ENCODE measurements around the gene TRA2B. TPM values are rescaled to one million over a fixed set of nuclear protein-coding genes. Genes with fewer than 3 reads are reported as not detected.

TRA2B gene
- polyA plus RNA-seq, 1 experiment, result 216 TPM

- no peak overlapping the region for H3K4me3 ChIP-seq (ENCODE audit: low read depth, low read length)
- no peak for DNase-seq (ENCODE audit: low read depth, low spot score)
- ChIA-PET CTCF (interaction anchor here (0.6 to 7.6 kb wide), 47 partner anchors 10 to 1113 kb away, joined by 3 to 61 read pairs (median 4); partner anchors contain the start of gene DNAJB11), POLR2A (interaction anchor here (0.7 kb wide), 1 partner anchor 203 kb away, joined by 3 read pairs; no protein-coding TSS in a partner anchor)
- peaks cover 2% of the 10 kb centered on the region; the same call in 1 of the 2 replicates for H3K9me3 ChIP-seq (ENCODE audit: control insufficient read depth, insufficient read depth, low read length)
- TF ChIP-seq, protein P1, sequence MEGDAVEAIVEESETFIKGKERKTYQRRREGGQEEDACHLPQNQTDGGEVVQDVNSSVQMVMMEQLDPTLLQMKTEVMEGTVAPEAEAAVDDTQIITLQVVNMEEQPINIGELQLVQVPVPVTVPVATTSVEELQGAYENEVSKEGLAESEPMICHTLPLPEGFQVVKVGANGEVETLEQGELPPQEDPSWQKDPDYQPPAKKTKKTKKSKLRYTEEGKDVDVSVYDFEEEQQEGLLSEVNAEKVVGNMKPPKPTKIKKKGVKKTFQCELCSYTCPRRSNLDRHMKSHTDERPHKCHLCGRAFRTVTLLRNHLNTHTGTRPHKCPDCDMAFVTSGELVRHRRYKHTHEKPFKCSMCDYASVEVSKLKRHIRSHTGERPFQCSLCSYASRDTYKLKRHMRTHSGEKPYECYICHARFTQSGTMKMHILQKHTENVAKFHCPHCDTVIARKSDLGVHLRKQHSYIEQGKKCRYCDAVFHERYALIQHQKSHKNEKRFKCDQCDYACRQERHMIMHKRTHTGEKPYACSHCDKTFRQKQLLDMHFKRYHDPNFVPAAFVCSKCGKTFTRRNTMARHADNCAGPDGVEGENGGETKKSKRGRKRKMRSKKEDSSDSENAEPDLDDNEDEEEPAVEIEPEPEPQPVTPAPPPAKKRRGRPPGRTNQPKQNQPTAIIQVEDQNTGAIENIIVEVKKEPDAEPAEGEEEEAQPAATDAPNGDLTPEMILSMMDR (IDR thresholded peaks at IDR 0.05; ENCODE audit: low read depth, low read length), result no peak
- no peak overlapping the region for H3K27ac ChIP-seq (ENCODE audit: low read depth, low read length)
- no peaks in the 10 kb centered on the region for H3K27me3 ChIP-seq (ENCODE audit: control insufficient read depth, insufficient read depth, low read length)
Measured at GRCh38 chr3:185982632-185983031, 44.8 kb upstream of the TRA2B start.

DNA sequence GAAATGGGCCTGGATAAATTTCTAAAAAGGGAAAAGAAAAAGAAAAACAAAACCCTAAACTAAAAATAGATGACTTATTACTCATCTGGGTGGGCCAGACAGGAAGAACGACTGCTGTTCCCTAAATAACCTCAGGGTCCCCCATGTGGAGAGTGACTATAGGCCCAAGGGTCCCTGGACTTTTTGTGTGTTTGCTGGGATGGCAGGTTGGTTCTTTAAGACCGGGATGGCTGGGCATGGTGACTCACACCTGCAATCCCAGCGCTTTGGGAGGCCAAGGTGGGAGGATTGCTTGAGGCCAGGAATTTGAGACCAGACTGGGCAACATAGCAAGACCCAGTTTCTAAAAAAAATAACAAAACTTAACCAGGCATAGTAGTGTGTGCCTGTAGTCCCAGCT, 43.8 kb upstream of the TRA2B start:
- Histone ChIP-seq H3K27me3 (ENCODE audit: control insufficient read depth, insufficient read depth, low read length) (no peaks in the 10 kb centered on the region), H3K4me3 (ENCODE audit: low read depth, low read length) (no peak overlapping the region), H3K9me3 (ENCODE audit: control insufficient read depth, insufficient read depth, low read length) (peaks cover 2% of the 10 kb centered on the region; the same call in 1 of the 2 replicates), H3K27ac (ENCODE audit: low read depth, low read length) (no peak overlapping the region)
- no peak for DNase-seq (ENCODE audit: low read depth, low spot score)
- ChIA-PET POLR2A (interaction anchor here (0.7 kb wide), 1 partner anchor 230 kb away, joined by 4 read pairs; no protein-coding TSS in a partner anchor), CTCF (interaction anchor here (1.0 to 7.6 kb wide), 9 partner anchors 12 to 636 kb away, joined by 3 to 61 read pairs (median 29); no protein-coding TSS in a partner anchor)
- TF ChIP-seq, protein P1 (IDR thresholded peaks at IDR 0.05; ENCODE audit: low read depth, low read length), result no peak

DNA sequence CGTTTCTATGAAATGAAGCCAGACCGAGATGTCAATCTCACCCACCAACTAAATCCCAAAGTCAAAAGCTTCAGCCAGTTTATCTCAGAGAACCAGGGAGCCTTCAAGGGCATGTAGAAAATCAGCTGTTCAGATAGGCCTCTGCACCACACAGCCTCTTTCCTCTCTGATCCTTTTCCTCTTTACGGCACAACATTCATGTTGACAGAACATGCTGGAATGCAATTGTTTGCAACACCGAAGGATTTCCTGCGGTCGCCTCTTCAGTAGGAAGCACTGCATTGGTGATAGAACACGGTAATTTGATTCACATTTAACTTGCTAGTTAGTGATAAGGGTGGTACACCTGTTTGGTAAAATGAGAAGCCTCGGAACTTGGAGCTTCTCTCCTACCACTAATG, 41.9 kb upstream of the TRA2B start:
- ChIA-PET POLR2A (no interaction called here), CTCF (interaction anchor here (1.4 to 7.6 kb wide), 8 partner anchors 9 to 638 kb away, joined by 4 to 52 read pairs (median 24); no protein-coding TSS in a partner anchor)
- no peaks in the 10 kb centered on the region for H3K27me3 ChIP-seq (ENCODE audit: control insufficient read depth, insufficient read depth, low read length)
- no peak overlapping the region for H3K27ac ChIP-seq (ENCODE audit: low read depth, low read length)
- DNase-seq (ENCODE audit: low read depth, low spot score), result no peak
- no peak overlapping the region for H3K4me3 ChIP-seq (ENCODE audit: low read depth, low read length)
- TF ChIP-seq, protein P1 (IDR thresholded peaks at IDR 0.05; ENCODE audit: low read depth, low read length), result no peak
- no peaks in the 10 kb centered on the region for H3K9me3 ChIP-seq (ENCODE audit: control insufficient read depth, insufficient read depth, low read length)

GRCh38 chr3:185978516-185978915, 40.7 kb upstream of the TRA2B start:
- Histone ChIP-seq H3K9me3 (ENCODE audit: control insufficient read depth, insufficient read depth, low read length) (no peaks in the 10 kb centered on the region), H3K4me3 (ENCODE audit: low read depth, low read length) (no peak overlapping the region), H3K27me3 (ENCODE audit: control insufficient read depth, insufficient read depth, low read length) (no peaks in the 10 kb centered on the region), H3K27ac (ENCODE audit: low read depth, low read length) (no peak overlapping the region)
- ChIA-PET POLR2A (no interaction called here), CTCF (interaction anchor here (0.7 to 7.6 kb wide), 14 partner anchors 10 to 639 kb away, joined by 3 to 52 read pairs (median 12); no protein-coding TSS in a partner anchor)
- no peak for DNase-seq (ENCODE audit: low read depth, low spot score)
- TF ChIP-seq, protein P1 (IDR thresholded peaks at IDR 0.05; ENCODE audit: low read depth, low read length), result no peak

- H3K4me3 ChIP-seq (ENCODE audit: low read depth, low read length), result no peak overlapping the region
- H3K27ac ChIP-seq (ENCODE audit: low read depth, low read length), result no peak overlapping the region
- no peaks in the 10 kb centered on the region for H3K27me3 ChIP-seq (ENCODE audit: control insufficient read depth, insufficient read depth, low read length)
- CTCF ChIA-PET, result interaction anchor here (0.7 to 7.6 kb wide), 33 partner anchors 8 to 640 kb away, joined by 3 to 52 read pairs (median 5); no protein-coding TSS in a partner anchor
- DNase-seq (ENCODE audit: low read depth, low spot score), result no peak
- no peaks in the 10 kb centered on the region for H3K9me3 ChIP-seq (ENCODE audit: control insufficient read depth, insufficient read depth, low read length)
- TF ChIP-seq, protein P1 (IDR thresholded peaks at IDR 0.05; ENCODE audit: low read depth, low read length), result no peak
- POLR2A ChIA-PET, result no interaction called here
Measured at GRCh38 chr3:185977679-185978040, 39.8 kb upstream of the TRA2B start.
